ENCODE measurements around the gene TAF3.

TAF3 gene

DNA sequence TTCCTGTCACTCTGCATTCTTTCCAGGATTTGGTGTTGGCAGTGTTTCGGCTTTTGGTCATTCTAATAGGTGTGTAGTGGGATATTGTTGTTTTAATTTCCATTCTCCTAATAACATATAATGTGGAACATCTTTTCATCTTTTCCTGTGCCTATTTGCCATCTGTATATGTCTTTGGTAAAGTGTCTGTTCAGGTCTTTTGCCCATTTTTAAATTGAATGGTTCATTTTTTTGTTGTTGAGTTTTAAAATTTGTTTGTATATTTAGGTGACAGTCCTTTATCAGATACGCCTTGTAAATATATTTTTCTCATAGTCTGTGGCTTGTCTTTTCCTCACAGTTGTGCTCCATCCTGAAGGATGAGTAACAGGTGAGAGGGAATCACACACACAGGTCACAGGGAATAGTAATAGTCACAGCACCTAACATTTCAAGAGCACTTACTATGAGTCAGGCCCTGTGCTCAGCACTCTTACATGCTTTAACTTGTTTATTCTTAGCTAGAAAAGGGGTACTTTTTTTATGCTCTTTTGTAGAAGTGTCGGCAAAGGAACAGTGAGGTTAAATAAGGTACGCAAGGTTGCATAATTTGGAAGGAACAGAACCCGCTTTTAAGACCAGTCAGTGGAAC, 119.1 kb downstream of the TAF3 start:
- no peak for DNase-seq

DNA sequence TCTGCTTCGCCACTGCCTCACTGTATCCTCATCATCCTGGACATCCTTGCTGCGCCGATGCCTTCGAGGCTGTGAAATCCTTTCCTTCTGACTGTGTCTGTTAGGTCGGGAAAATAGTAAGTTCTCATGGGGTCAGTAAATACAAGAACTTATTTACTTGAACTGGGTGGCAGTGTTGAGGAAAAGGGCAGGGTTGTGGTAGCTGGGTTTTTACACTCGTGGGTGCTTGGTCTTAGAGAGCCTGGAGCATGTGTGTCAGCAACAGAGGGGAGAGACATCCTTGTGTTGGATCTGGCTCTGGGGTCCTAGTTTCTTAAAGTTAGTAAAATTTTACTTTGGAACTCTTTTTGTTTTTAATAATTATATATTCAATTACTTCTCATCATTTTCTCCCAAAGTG, 123.3 kb downstream of the TAF3 start:
- no peak for DNase-seq

DNA sequence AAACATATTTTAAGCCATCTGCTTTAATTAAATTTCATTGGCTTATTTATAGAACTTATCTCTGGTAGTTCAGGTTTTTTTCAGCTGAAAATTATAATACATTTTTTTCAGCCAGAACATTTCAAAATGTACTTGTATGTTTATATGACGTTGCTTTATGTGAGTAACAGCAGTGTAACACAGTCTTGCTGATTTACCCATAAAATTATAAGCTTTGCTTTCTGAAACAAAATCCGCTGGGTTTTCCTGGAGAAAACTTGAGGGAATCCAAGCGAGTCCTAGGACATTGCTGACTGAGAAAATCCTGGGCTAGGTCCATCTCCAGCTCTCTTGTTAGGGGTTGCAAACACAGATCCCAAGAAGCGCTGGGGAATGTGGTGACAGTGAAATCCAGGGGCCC, 124.0 kb downstream of the TAF3 start:
- DNase-seq, result no peak

DNA sequence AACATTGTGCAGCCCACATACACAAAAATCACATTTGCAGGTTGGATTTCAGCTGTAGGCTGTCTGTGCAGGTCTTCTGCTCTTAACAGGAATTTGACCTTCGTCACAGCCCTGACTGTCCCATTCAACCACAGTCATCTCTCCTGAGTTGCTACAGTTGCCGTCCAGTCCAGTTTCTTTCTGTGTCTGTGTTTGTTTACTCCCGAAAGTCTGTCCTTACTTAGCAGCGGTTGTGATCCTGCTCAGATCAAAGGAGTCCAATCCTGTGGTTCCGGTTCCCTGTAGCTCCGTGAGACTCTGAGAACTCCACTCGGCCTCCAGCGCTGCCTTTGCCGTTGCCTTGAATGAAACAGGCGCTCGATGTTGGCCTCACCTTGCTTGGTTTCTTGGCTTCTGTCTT, 124.6 kb downstream of the TAF3 start:
- DNase-seq, result no peak

DNA sequence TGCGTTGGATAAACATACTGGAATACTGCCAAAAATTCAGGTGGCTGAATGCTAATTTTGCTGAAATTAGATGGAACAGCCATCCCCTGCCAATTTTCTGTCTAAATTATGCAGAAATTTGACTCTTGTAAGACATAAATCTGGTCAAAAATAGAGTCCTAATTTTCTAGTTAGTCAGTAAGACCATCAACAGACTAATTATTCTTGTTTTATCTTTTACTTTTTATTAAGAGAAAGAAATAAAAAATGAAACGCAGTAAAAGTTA, 125.8 kb downstream of the TAF3 start:
- DNase-seq, result no peak

DNA sequence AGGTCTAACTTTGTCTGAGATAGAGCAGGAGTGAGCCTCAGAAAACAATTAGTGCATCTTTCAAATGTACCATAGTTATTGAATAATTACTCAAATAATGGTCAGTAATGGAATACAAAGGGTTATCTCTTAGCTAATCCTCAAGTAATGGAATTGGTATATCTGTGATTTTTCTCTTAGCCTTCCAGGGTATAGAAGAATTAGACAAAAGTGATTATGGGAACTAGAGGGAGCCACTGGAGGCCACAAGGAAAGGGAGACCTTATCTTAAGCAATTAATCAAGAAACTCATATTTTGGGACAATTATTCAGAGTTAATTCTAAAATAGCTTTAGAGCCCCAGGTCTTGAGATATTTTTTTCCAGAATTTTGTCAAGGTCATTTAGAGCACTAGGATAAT, 126.2 kb downstream of the TAF3 start:
- DNase-seq, result no peak

DNA sequence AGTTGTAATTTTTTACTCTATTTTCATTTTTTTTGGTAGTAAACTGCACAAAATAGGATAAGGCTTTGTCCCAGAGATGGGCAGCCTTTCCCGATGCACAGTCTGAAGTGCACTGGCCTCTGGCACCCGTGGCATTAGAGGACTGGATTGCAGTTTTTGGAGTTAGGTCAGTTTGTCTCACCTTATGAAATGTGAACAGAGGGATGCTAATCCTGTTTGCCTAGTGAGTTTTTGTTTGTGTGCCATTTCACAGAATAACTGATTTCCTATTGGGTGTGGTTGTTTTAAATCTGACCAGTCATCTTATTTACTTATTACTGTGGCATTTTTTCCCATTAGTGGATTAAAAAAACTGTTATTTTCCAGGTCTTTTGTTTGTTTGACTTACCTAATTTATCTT, 126.7 kb downstream of the TAF3 start:
- DNase-seq, result no peak

DNA sequence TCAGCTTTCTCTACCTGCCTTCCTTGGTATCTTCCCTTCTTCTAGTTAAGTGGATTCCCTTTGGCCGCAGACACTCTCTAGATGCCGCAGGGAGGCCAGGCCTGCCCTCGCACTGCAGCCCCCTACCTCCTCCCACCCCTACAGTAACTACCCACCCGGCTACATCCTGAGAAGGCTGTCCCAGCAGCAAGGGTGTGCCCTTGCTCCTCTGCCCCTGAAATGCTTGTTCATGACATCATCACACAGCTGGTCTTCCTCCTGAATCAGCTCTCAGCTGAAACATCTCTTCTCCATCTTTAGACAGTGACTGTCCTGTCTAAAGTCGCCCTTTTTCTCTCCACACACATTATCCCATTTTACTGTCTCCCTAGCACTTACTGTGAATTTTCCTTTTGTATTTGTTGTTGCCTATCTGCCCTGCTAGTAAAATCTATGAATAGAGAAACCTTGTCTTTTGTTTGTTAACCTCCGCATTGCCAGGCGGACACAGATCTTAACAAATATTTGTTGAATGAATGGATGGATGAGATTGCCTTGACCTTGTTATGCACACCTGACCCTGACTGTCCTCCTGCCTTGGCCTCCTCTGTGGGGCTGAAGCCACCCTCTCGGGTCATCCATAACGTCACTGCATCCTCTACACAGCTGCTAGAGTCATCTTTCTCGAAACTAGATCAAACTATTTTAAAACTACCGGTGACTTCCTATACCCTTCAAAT, 127.3 kb downstream of the TAF3 start:
- no peak for DNase-seq

DNA sequence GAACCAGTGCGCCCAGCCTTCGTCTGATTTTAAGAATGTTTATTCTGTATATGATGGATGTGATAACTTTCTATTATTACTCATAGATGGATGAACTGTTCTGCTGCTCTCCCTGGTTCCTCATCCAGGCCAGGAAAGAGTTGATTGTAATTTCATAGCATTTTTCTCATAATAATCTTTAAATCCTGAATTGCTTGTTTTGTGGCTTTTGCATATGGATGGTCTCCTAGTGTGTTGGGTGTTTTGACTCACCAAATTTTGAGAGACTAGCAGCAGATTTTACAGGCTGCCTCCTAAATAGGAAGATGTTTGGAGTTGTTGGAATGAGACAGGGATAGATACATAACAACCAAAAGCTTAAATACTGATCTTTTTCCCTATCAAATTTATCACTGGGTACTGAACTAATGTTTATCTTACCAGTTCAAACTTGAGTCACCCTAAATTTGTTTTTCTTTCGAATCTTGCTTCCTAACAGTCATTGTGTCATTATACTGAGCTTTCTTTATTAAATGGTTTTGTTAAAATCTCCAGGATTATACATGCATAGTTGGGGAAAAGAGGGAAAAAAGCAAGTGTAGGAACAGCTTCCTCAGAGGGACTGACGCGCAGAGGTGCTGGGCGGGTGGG, 130.2 kb downstream of the TAF3 start:
- no peak for DNase-seq

DNA sequence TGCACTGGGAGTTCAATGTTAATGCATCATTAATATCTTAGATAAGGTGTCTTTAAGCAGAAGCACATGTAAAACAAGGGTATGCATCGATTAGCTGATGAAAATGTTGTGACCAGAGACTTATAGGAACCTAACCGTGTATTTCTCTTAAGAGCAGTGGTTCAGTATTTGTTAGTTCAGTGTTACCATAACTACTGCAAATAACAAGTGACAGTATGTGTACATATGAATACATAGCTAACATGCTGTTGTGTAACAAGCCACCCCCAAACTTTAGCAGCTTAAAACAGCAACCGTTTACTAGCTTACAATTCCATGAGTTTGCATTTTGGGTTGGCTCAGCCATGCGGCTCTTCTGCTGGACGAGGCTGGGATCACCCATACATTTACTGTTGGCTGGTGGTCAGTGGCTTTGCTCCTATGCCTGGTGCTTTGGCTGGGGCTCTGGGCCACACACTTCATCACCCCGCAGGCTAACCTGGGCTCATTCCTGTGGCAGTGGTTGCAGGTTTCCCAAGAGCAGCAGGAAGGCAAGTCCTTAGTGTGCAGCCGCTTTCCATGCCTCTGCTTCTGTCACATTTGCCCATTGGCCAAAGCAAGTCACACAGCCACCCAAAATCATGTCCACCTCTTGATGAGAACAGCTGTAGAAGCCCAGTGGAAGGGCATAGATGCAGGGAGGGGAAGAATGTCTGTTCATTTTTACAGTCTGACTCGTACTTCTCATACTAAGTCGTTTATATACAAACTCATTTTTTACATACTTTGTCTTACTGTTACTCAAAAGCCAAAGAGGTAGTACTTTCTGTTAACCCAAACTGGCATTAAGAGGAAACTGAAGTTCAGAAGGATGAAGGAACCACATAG, 132.9 kb downstream of the TAF3 start:
- no peak for DNase-seq

DNA sequence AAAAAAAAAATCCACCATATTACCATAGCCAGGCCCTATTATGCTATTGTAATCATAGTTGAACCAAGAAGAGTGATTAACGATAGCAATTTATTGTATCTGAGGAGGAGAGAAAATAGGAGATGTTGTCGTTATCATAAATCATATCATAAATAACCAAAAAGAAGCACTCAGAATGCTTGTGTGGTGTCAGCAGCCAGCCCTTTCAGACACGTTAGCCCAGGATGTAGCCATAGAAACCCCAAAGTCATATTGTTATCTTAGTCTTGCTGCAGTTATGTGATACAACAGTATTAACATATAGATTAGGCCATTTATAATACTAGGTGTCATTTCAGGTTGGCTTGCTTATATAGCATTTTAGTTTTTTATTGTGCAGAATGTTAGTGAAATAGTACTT, 134.0 kb downstream of the TAF3 start:
- no peak for DNase-seq

DNA sequence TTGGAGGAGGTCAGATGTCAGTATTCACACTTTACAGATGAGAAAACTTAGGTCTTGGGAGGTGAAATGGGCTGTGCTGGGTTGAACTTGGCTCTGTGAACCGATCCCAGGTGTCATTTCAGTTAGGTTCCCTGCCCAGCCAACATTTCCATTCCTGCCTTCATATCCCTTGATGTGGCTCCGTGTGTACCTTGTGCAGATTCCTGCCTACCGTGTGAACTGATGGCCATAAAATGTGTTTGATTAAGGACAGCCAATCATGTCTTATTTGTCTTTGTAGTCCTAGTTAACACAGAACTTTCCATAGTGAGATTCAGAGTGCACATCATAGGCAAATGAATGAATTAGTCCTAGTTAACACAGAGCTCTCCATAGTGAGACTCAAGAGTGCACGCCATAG, 135.1 kb downstream of the TAF3 start:
- no peak for DNase-seq

DNA sequence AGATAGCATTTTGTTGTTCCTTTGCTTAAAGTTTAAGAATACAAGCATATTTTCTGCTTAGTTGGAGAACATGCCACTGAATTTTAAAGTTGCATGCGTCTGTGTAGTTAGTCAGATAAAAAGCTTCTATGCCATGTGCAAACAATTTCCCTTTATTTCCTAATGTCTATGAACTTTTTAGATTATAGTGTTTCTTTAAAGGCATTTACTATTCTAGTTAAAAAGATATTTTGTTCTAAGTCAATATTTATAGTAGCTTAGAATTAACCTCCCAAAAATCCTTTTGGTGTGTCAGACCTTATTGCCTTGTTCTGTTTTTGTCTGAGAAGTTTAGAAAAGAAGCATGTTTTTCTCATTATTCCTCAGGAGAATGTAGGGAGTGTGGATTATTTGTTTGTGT, 137.1 kb downstream of the TAF3 start:
- no peak for DNase-seq

DNA sequence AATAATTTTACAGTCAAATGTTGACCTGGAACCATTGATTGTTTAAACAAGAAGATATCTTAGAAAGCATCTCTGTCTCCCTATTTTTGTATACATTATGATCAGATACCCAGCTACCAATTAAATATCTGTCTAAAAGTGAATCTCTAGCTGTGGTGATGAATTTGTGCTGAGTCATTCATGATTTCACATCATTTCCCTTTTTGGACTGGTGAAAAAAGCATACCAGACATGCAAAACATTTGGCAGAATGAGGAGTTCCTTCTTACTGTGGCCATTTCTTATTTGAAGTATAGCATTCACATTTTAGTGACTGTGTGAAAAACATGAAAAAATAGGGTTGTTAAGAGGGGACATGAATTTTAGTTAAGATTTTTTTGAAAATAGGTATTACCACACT, 138.2 kb downstream of the TAF3 start:
- DNase-seq, result no peak

DNA sequence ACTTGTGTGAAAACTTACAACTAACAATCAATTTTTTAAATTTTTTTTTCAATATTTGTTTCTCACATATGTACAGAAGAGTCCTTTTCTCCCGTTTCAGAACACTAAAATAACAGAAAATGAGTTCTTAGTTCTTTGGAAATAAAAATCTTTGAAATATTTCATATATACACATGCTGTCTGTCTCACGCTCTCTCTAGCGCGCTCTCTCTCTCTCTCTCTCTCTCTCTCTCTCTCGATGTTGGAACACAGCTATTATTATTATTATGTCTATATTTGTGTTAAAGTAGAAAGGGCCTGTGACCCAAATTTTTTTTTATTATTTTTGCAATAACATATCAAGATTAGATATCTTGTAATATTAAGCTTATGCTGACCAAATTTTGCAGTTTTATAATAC, 139.3 kb downstream of the TAF3 start:
- no peak for DNase-seq

DNA sequence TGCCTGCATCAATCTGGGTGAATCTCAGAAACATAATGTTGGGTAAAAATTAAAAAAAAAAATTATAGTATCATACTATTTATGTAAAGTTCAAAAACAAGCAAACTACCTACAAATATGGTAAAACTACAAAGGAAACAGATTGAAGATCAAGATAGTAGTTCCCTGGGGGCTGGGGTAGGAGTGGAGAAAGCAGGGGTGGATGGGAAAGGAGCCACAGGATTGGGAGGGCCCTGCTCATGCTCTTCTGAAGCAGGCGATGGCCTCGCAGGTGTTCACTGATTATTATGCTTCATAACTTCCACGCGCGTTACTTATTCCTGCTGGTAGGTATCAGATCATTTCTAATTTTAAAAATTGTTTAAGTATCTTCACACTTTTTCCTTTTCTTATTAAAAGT, 140.1 kb downstream of the TAF3 start:
- no peak for DNase-seq

DNA sequence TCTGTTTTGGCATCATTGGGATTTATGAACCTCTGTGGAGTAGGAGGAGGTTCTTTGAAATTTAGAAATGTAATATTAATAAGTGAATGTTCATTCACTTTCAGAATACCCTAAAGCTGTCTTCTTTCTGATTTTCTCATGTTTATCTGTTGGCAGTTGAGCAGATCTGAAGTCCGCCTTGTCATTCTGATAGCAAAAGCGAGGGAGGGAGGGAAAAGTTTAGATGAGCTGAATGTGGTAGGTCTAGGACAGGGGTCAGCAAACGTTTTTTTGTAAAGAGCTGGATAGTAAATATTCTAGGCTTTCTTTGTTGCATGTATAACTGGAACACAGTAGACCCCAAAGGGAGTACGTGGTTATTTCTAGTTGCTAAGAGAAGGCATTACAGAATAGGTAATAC, 141.8 kb downstream of the TAF3 start:
- no peak for DNase-seq

DNA sequence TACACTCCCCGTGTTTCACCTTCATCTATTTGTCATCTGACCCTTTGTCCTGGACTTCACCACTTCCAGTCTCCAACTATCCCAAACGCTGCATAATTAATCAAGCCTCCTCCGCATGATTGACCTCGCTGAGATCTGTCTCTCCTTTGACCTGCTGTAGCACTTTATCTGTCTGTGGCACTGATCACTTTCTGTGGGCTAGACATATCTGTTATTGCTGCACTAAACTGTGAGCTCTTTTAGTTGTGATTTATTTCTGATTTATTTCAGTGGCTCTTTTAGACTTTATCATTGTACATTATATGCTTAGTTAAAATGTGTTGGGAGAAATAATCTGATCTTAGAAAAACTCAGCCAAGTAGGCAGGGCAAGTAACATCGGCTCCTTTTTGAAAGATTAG, 144.3 kb downstream of the TAF3 start:
- no peak for DNase-seq

DNA sequence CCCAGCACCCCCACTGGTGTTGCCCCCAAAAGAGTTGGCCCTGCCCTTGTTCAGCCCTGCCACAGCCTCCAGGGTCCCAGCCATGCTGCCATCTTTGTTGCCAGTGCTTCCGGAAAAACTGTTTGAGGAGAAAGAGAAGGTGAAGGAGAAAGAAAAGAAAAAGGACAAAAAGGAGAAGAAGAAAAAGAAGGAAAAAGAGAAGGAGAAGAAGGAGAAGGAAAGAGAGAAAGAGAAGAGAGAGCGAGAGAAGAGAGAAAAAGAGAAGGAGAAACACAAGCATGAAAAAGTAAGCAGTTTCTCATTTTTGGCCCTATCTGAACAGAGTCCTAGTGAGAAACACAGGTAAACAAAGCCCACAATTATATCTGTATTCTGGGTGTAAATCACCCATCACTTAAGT, 147.2 kb downstream of the TAF3 start:
- DNase-seq, result no peak

DNA sequence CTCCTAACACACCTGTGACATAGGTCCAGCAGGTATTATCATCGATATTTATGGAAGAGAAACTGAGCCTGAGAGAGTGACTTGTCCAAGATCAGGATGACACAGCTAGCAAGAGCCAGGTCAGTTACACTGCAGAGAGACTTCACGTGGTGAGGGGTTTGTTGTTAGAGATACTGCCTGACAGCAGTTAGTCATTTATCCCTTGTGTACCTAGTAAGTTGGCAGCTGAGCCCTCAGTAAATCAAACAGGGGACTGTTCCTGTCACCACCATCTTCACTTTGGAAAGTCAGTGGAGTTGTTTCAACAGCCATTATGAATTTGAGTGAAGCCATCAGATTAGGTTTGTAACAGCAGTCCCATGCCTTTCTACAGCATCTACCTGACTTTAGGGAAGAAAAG, 148.7 kb downstream of the TAF3 start:
- no peak for DNase-seq

DNA sequence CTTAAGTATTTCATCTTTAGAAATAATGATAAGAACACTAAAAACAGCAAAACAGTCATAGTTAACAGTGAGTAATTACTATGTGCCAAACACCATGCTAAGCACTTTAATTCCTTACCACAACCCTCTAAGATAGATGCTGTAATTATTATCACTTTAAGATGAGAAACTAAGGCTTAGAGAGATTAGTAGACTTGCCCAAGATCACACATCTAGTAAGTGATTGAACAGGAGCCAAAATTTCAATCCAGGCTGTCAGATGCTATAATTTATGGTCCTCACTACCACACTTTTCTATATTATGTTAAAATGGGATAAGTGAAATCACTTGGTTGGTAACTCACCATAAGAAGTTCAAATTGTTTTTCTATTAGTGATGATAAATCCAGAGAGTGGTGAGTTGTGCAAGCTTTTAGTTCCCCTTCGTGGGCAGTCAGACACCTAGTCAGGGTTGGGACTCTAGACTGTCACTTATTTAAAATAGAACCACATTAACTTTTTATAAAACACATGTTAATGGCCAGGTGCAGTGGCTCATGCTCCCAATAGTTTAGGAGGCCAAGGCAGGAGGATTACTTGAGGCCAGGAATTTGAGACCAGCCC, 150.3 kb downstream of the TAF3 start:
- DNase-seq, result no peak

DNA sequence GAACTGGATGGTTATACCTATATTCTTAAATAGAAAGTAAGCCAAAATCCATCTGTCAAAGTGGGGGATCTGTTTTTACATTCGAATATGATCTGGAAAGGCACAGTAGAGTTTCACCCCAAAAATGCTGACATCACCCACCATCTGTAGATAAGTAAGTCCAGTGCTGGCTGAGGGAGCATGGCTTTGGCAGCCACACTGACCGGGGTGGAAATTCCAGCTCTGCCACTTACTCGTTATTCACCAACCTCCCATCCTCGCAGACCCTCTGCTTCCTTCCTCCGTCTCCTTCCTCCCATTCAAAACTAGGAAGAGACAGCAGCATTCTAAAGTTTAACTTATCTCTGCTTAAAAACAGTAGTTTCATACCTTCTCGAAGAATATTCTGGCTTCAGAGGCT, 151.3 kb downstream of the TAF3 start:
- DNase-seq, result no peak

DNA sequence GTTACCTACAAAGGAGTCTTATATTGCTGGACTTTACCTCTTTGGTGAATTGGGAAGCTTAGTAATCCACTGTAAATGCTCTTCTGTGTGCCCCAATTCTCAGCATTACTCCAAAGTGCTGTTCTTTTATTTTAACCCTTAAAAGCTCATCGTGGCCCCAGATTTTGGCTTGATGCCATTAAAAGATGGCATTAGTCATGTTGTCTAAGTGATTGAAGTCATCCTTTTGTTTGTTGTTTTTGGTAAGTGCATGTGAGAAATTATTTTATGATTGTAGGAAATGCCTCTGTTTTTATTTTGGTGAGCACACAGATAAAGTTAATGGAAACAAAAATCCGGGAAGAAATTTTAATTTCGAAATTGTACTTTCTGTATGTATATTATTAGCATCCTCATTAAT, 153.6 kb downstream of the TAF3 start:
- no peak for DNase-seq

DNA sequence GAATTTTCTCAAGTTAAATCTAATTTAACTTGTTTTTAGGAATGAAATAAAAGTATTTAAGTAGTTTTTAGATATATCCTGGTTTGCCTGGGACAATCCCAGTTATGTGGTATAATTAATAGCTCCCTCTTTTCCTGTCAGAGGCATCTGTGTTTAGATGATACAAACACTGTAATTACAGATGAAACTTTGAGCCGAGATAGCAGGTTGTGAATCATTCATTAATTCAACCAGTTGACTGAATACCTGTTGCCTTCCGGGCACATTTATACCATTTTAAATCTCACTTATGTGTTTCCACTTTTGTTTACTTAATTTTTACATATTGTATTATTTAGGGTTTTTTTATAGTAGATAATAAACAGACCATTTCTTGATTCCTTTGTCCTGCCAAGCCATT, 154.1 kb downstream of the TAF3 start:
- DNase-seq, result no peak

All from CD4-positive, alpha-beta T cell treated with Interleukin-17A for 4 hours (primary cell).